Fibroblast of skin of scalp (primary cell): Measurements from ENCODE around the gene GALNT9.

Experiments
- DNase-seq: peaks from one replicate; pipeline ENCODE4 v3.0.0-alpha.2; 2013

The GALNT9 gene

DNA sequence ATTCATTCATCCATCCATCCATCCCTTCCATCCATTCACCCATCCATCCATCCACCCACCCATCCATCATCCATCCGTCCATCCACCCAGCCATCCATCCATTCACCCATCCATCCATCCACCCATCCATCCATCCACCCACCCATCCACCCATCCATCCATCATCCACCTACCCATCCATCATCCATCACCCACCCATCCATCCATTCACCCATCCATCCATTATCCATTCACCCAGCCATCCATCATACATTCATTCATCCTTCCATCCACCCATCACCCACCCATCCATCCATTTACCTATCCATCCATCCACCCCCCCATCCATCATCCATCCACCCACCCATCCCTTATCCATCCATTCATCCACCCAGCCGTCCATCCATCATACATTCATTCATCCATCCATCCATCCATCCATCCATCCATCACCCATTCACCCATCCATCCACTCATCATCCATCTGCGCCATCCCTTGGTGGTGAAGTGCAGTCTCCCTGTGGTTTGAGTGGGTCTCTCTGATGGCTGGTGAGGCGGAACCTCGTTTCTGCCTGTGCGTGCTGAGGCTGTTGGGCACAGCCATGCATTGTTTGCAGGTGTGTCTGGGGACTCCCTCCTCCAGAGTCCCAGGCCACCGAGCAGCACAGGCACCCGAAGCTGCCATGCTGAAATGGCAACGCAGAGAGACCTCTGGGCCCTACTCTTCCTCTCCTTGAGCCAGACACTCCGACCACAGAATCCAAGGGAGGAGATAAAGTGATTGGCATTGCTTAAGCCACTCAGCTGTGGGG is 162.4 kb downstream of the GALNT9 start:
- no peak for DNase-seq

DNA sequence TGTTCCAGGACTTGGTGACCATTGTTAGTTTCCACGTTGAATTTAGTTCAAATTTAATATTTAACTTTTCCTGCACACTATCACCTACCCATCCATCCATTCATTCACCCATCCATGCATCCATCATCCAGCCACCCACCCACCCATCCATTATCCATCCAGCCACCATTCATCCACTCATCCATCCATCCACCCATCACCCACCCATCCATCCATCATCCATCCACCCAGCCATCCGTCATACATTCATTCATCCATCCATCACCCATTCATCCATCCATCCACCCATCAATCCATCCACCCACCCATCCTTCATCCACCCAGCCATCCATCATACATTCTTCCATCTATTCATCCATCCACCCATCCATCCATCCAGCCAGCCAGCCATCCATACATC is 163.3 kb downstream of the GALNT9 start:
- DNase-seq = no peak

DNA sequence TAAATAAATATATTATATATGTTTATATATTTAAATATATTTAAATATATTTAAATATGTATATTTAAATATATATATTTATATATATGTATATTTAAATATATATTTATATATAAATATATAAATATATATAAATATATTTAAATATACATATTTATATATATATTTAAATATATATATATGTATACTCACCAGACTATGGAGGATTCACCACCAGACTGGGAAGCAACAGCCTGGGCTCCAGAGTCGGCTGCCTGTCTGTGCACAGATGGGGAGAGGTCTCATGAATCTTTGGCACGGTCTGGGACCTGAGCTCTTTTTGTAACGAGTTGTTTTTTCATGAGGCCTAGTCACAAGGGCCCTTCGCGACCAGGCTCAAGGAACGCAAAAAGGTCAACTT is 163.8 kb downstream of the GALNT9 start:
- DNase-seq = no peak

DNA sequence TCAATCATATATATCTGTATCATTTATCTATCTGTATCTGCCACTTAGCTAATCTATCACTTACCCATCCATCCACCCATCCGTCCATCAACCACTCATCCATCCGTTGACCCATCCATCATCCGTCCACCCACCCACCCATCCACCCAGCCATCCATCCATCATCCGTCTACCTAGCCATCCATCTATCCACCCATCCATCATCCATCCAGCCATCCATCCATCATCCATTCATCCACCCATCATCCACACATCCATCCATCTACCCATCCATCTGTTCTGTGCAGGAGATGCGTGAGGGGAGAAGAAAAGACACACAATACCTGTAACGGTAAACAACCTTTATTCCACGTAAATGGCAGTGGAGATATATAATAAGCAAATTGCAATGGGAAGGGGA is 165.0 kb downstream of the GALNT9 start:
- no peak for DNase-seq

DNA sequence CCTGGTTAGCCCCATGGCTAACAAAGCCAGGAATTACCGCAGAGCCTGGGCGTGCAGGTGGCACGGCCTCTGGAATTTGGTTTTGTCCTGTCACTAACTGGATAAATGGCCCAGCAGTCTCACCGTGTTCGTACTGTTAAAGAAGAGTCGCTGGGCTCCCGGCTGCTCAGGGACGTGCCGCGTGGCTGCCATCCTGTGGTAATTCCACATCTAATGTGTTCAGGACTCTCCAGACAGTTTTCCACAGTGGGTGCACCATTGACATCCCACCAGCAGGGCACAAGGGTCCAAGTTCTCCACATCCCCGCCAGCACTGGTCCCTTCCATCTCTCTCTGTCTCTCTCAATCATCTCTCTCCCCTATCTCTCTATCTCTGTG is 165.5 kb downstream of the GALNT9 start:
- DNase-seq = no peak

DNA sequence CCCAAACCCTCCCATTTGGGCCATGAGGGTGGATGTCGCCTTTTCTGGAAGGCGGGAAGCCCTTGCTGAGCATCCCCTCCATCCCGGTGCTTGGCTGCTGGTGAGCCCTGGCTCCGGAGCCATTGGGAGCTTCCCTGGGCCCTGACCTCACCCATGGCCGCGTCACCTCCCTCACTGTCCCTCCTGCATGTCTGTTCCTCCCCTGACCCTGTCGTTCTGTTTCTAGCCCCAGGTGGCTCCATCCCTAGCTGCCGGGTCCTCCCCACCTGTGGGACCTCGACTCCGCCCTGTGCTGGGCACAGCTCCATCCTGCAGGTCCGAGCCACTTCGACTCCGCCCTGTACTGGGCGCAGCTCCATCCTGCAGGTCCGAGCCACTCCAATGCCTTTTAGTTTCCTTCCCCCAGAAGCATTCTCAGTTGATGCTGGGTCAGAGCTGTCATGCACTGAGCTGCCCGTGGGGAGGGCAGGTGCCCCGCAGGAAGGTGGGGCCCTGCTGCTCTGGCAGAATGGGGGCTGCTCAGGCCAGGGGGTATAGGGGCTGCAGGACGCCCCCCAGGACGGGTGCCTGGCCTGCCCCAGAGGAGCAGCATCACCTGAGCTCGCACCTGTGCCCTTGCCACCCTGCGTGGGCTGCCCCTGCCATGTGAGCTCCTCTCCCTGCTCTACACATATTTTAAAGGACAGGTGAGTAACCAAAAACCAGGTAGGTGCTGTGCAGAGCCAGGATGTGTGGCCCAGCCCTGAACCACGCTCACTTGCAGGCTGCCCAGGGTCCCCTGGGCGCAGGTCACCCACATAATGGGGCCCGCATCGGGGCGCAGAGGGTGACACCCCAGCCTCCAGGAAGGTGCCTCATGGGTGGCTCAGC is 166.1 kb downstream of the GALNT9 start:
- DNase-seq = no peak

DNA sequence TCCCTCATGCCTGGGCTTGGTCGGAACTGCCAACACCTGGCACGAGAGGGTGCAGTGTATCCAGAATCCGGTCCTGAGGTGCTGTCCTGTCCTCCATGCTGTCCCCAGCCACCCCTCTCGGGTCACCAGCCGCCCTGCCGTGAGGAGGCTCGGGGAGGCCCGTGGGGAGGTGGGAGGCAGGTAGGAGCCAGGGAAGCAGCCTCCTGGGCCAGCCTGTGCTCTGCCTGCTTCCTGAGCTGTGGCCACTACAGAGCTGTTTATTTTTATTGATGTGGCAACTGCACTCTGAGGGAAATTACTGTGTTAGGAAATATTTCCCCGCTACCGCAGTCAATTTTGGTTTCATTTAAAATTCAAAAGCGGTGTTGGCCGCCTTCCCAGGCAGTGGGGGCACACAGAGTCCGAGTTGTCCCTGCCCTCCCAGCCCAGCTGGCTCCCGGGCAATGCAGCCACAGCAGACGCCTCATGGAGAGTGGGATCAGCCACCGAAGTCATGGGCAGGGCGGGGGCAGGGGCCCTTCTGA is 166.8 kb downstream of the GALNT9 start:
- peak; percentile 79 for DNase-seq

DNA sequence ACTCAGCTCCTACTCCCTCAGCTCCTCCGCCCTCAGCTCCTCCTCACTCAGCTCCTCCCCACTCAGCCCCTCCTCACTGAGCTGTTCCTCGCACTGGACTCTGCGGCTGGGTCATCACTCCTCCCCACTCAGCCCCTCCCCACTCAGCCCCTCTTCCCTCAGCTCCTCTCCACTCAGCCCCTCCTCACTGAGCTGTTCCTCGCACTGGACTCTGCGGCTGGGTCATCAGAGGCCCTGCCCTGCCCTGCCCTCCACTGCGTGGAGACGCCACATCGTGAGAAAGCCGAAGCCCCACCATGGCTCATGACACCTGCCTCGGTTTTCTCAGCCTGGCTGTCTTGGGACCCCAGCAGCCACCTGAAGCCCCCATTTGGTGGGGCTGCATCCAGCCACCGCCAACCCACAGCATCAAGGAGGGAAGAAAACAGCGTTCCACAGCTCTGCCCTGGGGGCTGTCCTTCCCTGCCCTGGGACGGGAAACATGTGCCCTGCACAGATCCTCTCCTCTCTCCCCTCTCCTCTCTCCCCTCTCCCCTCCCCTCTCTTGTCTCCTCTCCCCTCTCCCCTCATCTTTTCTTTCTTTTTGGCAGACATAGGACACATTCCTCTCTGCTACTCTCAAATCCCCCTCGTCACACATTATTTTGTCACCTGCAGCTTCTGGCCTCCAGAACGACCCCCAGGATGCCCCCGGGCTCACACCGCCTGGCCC is 167.4 kb downstream of the GALNT9 start:
- DNase-seq = no peak

DNA sequence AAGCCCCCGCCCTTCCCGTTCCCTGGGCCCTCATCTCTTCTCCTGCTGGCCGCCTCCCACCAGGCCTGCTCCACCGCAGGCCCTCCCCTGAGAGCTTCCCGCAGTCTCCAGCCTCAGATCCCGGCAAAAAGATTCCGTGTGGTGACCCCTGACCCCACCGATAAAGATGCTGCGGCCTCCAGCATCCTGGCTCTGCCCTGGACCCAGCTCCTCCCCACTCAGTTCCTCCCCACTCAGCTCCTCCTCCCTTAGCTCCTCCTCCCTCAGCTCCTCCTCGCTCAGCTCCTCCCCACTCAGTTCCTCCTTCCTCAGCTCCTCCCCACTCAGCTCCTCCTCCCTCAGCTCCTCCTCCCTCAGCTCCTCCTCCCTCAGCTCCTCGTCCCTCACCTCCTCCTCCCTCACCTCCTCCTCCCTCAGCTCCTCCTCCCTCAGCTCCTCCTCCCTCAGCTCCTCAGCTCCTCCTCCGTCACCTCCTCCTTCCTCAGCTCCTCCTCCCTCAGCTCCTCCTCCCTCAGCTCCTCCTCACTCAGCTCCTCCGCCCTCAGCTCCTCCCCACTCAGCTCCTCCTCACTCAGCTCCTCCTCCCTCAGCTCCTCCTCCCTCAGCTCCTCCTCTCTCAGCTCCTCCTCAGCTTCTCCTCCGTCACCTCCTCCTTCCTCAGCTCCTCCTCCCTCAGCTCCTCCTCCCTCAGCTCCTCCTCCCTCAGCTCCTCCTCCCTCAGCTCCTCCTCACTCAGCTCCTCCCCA is 168.2 kb downstream of the GALNT9 start:
- DNase-seq = peak; percentile 32

DNA sequence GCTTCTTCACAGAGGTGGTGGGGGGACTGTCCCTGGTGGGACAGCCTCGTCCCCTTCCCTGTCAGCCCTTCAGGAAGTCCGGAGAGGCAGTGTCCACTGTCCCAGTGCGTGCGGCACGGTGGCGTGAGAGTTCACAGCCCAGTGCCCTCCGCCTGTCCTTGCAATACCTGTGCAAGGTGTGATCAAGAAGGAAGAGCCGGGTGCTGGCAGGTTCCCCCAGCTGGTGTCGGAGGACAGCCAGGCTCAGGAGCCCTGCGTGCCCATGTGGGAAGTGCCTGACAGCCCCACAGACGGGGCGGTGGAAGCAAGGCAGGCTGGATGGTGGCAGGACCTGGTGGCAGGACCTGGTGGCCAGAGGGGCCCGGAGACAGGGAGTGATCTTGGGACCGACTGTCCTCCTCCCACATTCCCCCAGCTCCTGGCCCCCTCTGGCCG is 168.8 kb downstream of the GALNT9 start:
- no peak for DNase-seq

DNA sequence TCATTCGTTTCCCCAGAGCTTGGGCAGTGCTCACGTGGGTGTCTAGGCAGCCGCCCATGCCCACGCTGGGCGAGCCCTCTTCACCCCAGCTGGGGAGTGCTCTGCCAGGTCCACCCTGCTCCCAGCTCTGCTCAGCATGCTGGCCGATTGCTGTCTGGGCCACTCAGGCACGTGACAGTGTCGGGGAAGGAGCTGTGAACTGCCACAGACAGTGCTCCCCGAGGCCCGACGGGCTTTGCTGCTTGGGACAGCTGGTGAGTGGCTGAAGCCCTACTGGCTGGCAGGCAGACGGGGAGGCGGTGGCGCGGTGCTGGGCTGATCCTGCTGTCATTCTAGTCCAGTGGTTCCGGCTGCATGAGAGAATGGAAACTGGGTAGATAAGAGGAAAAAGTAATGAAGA is 169.4 kb downstream of the GALNT9 start:
- DNase-seq = no peak

DNA sequence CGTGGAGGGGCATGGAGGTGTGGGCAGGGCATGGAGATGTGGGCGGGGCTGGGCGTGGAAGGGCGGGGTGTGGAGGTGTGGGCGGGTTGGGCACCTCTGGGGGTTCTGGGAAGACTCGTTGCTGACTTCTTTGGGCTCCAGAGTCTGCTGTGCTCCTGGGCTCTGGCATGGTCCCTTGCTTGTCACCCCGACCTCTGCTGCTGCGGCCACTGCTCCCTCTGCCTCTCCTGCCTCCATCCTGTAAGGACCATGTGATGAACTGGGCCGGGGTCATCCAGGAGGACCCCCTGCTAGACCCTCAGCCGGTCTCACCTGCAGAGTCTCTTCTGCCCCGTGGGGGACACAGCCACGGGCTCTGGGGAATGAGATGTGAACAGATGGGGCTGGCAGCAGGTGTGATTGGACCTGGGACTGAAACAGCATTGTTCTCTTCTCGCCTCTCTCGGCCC is 169.8 kb downstream of the GALNT9 start:
- DNase-seq = no peak

DNA sequence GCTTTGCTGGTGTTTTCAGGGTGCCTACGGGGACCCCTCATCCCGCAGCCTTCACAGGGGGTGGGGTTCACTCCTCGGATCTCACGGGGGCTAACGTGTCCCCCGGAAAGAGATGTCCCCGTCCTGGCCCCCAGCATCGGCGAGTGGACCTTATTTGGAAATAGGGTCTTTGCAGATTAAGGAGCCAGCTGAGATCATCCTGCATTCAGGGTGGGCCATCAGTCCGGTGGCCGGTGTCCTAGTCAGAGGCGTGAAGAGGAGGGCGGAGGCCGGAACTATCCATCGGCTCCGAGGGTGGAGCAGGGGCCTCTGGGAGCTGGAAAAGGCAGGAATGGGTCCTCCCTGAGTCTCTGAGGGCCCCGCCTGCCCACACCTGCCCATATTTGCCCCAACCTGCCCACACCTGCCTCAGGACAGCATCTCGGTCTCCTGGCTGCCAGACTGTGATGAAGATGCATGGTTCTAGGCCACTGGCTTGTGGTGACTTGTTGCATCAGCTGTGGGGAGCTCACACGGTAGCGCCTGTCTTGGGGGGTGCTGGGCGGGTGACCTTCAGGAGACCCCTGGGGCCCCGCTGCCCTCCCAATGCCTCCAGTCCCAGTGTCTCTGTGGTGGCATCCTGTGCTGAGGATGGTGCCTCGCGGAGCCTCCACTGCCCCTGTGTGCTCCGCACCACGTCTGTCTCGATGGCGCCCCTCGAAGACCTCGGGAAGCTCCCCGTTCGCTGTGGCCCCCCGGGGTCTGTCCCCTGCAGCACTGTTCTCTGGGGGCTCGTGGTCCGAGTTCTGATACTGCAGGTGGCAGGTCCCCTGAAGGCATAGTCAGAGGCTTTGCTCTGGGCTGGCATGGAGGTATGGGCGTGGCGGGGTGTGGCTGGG is 170.5 kb downstream of the GALNT9 start:
- DNase-seq = no peak

DNA sequence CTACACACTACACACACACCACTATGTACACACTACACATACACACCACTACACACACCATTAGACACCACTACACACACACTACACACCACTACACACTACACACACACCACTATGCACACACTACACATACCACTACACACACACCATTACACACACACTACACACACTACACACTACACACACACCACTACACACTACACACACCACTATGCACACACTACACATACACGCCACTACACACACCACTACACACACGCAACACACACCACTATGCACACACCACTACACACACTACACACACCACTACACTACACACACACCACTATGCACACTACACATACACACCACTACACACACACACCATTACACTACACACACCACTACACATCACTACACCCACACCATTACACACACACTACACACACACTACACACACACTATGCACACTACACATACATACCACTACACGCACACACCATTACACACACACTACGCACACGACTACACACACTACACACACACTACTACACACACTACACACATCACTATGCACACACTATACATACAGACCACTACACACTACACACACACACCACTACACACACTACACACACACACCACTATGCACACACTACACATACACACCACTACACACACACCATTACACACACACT is 171.5 kb downstream of the GALNT9 start:
- no peak for DNase-seq

DNA sequence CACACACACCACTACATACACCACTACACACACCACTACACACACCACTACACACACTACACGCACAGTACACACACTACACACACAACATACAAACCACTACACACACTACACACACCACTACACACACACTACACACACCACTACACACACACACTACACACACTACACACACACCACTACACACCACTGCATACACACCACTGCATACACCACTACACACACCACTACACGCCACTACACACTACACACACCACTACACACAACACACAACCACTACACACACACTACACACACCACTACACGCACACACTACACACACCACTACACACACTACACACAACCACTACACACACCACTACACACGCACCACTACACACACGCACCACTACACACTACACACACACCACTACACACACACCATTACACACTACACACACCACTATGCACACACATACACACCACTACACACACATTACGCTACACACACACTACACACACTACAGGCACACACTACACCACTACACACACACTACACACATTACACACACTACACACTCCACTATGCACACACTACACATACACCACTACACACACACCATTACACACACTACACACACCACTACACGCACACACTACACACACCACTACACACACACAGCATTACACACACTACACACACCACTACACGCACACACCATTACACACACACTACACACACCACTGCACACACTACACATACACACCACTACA is 172.6 kb downstream of the GALNT9 start:
- DNase-seq = no peak

DNA sequence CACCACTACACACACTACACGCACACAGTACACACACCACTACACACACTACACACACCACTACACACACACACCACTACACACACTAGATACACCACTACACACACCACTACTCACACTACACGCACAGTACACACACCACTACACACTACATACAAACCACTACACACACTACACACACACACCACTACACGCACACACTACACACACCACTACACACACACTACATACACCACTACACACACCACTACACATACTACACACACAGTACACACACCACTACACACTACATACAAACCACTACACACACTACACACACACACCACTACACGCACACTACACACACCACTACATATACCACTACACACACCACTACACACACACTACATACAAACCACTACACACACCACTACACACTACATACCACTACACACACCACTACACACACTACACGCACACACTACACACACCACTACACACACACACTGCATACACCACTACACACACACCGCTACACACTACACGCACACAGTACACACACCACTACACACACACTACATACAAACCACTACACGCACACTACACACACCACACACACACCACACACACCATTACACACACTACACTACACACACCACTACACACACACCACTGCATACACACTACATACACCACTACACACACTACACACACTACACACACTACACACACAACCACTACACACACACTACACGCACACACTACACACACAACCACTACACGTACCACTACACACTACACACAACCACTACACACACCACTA is 173.4 kb downstream of the GALNT9 start:
- DNase-seq = no peak

DNA sequence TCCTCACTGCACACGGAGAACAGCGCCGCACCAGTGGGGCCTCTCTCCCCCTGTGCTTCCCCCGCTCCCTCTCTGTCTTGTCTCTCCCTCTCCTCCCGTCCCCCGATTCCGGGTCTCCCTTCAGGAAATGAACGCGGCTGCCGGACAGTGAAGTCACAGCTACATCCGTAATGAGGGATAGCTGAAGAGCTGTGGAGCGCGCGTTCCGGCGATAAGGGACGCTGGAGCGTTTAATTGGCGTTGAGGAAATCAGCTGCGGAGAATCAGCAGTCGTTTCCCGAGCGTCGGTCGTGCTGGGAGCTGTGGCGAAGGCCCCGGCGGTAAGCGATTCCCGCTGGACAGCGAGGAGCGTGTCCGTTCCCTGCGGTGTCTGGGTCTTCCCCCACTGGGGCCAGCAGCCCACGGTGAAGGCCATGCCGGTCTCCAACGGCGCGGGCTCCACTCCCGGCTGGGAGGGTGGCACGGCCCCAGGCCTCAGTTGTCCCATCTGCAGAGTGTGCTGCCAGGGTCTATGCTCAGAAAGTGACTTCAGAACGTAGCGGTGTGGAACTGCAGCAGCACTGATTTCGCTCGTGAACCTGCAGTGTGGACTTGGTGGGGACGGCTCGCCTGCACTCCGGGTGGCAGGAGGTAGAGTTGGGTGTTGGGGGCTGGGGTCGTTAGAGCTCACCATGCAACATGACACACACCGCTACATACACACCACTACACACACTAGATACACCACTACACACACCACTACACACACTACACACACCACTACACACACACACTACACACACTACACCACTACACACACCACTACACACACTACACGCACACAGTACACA is 174.2 kb downstream of the GALNT9 start:
- DNase-seq = no peak

DNA sequence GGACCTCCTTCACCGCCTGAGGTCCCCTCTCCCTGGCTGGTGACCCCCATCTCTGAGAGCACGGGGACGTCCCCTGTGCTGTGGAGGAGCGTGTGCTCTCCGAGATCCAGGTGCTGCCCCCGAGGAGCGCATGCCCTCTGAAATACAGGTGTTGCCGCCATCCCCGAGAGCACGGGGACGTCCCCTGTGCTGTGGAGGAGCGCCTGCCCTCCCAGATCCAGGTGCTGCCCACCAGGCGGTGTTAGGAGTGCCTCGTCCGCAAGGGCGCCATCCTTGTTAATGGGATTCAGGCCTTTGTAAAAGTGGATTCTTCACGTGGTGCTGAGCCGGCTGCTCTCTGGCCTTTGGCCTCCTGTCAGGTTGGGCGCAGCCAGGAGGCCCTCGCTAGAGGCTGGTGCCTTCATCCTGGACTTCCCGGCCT is 175.0 kb downstream of the GALNT9 start:
- DNase-seq = no peak
